HG02870 (cell line): ENCODE results near the gene SLC44A2.

Source experiments
- ATAC-seq: cut with Tn5 transposase; IDR thresholded peaks from one replicate; pipeline ENCODE4 v1.9.1; 2021; ENCODE audit warnings: mild to moderate bottlenecking, moderate library complexity; ENCODE audit not compliant: unreplicated experiment

SLC44A2 gene

DNA sequence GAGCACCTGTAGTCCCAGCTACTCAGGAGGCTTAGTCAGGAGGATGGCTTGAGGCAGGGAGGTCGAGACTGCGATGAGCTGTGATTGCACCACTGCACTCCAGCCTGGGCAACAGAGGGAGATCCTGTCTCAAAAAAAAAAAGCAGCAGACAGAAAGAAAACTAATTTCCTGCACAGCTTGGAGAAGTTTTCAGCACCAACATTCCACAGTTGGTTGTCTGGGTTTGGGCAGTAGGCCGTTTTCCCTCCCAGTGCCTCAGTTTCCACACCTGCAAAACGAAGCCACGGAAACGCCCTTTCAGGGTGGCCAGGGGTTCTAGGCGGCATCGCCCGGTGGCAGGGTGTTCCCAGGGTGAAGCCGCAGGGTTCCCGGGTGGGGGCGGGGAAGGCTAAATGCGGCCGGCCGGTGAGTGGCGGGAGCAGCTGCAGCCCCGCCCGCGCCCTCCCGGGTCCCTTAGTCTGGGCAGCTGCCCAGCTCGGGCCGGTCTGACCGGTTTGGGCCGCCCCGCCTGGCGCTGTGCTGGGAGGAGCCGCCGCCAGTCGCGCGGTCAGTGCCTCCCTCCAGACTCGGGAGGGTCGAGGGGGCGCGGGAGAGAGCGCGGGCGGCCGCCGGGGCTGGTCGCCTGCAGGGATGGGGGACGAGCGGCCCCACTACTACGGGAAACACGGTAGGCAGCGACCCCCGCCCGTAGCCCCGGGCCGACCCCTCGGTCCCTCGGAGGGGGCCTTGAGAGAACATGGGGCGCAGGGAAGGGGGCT, at the start of gene SLC44A2:
Gene SLC44A2, plus strand, starts transcription at position 551 of the 759 bp plus-strand sequence. Its CDS starts 81 bp downstream, at position 632.
- ATAC-seq = no peak

DNA sequence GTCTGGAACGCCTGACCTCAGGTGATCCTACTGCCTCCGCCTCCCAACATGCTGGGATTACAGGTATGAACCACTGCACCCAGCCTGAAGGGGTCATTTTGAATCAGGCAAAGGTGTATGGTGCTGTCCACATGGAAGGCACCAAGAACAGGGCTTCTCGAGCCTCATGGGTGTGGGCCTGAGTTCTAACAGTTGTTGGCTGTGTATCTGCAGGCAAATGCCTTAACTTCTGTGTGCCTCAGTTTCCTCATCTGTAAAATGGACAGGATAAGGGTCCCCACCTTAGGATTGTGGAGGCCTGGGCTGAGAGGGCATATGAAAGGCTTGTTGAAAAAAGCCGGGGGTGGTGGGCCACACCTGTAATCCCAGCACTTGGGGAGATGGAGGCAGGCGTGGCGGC, 47.4 kb upstream of the SLC44A2 start:
- no peak for ATAC-seq

DNA sequence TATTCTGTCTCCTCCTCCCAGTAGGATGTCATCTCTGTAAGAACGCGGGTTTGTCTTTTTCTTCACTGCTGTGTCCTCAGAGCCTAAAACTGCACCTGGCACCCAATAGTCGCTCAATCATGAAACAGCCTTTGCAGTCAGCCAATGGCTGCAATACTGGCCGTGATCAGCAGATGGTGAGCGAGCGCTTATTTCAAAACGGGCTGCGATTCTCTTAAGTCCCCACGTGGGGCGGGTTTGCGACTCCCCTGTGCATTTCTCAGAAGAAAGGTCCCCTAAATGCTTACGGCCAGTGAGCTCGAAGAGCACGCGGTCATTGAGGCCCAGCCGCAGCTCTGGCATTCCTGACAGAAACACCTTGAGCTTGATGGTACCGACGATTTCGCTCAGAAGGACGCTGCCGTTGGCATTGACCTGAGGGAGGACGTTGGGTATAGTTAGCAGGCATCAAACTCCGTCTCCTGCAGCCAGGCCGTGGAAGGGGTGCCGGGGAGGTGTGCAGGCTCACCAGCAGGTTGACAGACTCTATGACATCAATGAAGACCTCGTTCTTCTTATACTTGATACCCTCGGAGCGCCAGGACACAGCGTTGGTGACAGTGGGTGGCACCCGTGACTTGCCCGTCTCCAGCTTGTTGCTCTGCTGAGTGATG, 44.2 kb upstream of the SLC44A2 start:
- no peak for ATAC-seq

DNA sequence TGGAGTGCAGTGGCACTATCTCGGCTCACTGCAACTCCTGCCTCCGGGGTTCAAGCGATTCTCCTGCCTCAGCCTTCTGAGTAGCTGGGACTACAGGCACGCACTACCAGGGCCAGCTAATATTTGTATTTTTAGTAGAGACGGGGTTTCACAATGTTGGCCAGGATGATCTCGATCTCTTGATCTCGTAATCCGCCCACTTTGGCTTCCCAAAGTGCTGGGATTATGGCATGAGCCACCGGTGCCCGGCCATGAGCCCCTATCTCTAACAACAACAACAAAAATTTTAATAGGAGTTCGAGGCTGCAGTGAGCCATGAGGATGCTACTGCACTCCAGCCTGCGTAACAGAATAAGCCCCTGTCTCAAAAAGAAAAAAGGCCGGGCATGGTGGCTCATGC, 43.3 kb upstream of the SLC44A2 start:
- no peak for ATAC-seq

DNA sequence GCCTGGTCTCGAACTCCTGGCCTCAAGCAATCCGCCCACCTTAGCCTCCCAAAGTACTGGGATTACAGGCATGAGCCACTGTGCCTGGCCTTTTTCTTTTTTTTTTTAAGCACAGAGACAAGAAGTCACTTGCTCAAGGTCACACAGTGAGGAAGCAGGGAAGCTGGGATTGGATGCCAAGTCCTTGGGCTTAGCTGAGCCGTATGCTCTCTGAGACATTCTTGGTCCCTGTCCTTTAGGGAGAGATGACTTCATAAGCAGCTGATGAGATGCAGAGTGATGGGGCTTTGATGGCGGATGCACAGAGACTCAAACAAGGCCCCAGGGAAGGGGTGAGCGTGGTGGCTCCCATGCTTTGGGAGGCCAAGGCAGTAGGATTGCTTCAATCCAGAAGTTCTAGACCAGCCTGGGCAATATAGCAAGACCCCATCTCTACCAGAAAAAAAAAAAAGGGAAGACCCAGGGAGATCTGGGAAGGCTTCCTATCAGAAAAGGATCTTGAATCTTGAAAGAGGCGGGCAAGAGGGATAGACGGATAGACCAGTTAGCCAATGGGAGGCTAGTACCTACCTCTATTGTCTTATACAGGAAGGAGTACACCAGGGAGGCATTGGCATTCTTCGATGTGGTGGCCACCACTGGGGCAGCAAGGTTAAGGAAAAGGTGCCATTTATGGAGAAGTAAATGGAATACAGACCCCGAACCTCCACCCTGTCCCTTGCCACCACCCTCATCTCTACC, 42.1 kb upstream of the SLC44A2 start:
- ATAC-seq = no peak

DNA sequence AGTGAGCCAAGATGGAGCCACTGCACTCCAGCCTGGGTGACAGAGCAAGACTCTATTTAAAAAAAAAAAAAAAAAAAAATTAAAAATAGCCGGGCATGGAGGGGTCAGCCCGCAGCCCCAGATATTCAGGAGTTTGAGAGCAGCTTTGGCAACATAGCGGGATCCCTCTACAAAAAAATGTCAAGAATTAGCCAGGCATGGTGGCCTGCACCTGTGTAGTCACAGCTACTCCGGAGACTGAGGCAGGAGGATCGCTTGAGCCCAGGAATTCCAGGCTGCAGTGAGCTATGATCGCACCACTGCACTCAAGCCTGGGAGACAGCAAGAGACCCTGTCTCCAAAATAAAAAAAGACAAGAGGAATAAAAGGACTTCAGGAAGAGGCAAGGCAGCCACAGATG, 39.0 kb upstream of the SLC44A2 start:
- ATAC-seq = no peak

DNA sequence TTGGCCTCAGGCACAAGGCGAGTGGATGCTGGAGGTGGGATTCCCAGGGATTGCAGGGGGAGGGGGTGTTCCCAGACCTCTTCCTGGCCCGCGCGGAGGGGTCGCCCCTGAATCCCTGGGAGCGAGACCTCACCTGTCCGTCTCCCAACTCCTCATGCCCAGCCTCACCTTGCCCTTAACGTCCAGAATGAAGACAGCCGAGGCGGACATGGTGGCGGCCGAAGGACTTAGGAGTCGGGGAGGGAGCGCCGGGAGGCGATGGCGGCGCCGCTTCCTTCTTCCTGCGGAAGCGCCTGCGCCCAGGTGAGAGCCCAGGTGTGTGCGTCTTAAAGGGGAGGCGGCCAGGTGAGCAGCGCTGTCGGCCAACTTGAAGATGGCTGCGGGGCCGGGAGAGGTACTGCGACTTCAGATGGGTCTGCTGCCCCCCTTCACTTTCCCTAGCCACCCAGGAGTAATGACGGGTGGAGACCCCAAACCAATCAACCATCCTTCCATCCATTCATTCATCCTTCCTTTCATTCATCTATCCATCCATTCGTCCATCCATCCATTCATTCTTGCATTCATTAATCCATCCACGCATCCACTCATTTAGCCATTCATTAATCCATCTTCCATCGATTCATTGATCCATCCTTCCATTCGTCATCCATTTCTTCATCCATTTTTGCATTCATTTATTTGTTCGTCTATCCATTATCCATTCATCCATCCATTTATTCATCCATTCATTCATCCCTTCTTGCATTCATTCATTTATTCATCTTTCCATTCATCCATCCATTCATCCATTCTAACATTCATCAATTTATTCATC, 38.1 kb upstream of the SLC44A2 start, which contains the start of gene AP1M2:
Gene AP1M2, minus strand, starts transcription at position 291 of the 817 bp plus-strand sequence. Its CDS starts 81 bp downstream, at position 210.
- ATAC-seq = no peak

DNA sequence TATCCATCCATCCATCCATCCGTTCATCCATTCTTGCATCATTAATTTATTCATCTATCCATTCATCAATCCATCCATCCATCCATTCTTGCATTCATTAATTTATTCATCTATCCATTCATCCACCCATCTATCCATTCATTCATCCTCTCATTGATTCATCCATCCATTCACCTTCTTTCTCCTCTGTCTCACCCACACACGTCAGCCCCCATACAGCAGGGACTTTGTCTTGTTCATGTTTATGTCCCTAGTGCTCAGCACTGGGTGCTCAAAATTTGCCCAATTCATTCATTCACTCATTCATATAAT, 37.6 kb upstream of the SLC44A2 start:
- no peak for ATAC-seq

DNA sequence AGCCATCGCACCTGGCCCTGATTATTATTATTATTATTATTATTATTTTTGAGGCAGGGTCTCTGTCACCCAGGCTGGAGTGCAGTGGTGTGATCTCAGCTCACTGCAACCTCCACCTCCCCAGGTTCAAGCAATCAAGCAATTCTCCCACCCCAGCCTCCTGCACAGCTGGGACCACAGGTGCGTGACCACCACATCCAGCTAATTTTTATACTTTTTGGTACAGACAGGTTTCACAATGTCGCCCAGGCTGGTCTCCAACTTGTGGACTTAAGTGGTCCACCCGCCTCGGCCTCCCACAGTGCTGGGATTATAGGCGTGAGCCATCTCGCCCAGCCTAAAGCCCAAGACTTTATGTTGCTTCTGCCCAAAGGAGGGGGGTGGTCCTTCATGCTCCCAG, 32.2 kb upstream of the SLC44A2 start:
- no peak for ATAC-seq

DNA sequence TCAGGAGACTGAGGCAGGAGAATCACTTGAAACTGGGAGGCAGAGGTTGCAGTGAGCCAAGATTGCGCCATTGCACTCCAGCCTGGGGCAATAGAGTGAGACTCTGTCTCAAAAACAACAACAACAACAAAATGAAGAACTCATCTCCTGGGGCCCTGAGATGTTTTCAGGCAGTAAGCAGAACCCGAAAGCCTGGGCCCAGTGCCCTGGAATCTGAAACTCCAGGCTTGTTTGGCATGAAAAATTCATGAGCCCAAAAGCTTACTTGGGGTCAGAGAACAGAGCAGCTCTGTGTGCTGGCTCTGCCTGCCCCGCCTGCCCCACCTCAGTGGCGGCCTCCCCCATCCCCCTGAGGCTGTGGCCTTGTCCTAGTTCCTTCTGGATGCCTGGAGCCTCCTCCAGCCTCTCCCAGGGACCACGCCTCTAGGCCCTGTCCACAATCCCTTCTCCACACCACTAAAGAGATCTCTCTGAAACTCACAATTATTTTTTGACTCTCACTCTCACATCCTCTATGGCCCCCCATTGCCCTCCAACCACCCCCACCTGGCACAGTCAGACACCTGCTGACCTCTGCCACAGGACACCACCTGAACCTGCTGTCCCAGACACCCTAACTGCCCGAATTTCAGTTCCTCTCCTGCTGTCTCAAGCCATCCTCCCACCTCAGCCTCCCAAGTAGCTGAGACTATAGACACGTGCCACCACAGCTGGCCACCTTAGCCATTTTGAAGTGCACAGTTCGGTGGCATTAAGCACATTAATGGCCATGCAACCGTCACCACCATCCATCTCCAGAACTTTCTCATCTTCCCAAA, 31.3 kb upstream of the SLC44A2 start:
- no peak for ATAC-seq

DNA sequence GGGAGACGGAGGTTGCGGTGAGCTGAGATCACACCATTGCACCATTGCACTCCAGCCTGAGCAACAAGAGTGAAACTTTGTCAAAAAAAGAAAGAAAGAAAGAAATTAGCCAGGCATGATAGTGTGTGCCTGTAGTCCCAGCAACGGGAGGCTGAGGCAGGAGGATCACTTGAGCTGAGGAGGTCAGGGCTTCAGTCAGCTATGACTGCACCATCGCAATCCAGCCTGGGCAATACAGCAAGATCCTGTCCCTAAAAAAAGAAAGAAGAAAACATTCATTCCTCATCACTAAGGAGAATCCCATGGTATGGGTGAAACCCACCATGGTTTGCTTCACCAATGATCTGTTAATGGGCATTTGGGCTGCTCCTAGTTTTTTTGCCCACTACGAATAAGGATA, 25.2 kb upstream of the SLC44A2 start:
- ATAC-seq = no peak

DNA sequence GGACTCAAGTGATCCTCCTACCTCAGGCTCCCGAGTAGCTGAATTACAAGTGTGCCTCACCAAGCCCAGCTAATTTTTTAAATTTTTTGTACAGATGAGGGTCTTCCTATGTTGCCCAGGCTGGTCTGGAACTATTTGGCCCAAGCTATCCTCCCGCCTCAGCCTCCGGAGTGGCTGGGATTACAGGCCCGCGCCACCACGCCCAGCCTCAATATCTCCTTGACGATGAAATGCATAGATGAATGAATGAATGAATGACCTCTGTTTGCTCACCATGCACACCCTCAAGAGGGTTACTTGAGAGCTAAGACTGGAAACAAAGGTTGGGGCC, 23.4 kb upstream of the SLC44A2 start:
- ATAC-seq = no peak

DNA sequence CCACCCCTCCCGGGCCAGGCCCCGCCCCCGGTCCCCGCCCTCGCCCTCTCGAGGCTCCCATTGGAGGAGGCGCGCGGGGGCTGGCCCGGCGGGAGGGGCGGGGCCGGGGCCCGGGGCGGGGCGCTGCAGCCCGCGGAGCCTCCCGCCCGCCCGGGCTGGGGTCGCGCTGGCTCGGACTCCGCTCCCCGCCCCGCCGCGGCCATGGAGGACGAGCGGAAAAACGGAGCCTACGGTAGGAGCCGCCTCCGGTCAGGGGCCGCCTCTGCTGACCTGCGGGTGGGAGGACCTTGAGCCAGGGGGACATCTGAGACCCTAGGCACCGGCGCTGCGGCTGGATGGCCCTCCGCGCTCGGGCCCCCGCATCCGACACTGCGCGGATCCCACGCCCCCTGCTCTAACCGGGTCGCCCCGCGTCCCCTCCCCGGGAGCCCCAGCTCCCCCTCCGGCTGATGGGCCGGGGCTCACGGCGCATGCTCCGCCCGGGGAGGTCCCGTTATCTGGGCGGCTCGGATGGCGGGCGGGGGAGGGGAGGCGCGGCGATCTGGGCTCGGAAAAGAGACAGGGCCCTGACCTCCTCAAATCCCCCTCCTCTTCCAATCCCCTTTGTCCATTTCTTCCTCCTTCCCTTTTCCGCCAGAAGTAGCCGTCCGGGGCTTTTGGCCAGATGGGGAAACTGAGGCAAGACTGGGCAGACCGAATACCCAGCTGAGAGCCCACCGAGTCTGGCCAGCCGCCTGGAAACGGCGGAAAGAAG, 22.8 kb upstream of the SLC44A2 start:
- peak; percentile 63 for ATAC-seq

DNA sequence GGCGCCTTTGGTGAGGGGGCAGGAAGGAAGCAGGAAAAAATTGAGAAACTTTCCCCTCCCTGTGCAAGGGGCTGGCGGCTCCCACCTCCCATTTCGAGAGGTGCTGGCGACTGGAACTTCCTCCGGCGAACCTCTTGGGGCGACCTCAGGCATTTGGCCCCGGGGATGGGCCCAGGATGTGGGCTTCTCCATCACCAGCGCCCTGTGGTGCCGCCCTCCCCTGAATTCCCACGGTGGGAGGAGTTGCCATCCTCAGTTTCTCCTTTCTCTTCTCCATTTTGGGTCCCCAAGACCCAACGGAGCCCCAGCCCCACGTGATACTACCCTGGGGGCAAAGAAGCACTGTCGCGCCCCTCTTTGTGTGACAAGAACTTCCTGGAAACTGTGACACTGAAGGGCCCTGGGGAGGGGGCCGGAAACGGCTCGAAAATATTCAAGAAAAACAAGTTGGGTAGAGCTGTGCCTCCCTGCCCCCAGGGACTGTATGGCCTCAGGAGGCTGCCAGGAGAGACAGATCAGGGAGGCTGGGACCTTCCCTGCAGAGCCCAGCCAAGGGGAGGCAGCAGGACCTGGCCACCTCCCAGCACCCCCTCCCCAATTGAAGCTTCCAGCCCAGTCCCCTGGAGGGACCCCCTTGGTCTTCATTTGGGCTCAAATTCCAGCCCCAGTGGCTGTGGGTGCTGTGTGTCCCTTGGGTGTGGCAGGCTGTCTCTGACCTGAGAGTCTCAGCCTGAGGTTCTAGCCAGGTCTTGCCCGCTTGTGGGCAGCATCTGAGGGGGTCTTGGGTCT, 22.1 kb upstream of the SLC44A2 start:
- ATAC-seq = no peak

DNA sequence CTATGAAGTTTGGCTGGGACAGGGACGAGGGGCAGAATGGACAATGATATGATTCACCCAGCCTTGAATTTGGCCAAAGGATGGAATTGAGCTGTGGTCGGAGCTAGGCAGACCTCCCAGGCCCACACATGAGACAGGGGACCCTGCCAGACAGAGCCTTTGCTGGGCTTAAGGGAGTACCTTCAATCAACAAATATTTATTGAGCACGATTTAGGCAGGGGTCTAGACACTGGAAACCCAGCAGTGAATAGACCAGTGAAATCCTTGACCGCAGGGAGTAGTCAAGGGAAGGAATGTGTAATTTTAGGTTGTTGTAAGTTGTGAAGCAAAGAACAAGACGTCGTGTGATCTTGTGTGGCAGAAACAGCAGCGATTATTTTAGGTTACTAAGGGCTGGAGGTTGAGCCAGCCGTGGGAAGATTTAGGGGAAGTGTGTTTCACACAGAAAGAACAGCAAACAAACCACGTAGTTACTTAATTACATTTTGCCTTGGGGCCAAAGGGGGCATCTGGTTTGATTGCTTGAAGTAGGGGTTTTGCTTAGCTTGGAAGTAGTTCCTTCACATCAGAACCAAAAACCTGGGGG, 21.4 kb upstream of the SLC44A2 start:
- ATAC-seq = no peak

DNA sequence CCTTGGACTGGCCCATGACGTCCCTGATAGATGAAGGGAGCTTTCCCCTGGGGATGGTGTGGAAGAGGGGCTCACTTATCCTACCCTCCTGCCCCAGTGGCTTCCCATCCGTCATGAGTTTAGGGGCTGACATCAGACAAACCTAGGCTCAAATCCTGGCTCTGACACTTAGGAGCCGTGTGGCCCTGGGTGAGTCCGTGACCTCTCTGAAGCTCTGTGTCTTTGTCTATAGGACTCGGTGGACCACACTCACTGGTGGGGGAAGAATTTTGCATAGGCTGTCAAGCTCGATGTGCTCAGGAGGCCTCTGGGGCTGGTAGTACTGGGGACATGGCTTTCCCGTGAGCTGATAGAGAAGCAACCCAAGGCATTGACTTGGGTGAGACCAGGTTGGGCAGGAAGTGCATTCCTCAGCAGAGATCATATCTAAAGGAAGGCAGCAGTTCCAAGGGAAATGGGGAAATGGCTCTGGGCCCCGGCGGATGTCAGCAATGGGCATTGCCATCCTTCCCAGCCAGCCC, 20.8 kb upstream of the SLC44A2 start:
- no peak for ATAC-seq

DNA sequence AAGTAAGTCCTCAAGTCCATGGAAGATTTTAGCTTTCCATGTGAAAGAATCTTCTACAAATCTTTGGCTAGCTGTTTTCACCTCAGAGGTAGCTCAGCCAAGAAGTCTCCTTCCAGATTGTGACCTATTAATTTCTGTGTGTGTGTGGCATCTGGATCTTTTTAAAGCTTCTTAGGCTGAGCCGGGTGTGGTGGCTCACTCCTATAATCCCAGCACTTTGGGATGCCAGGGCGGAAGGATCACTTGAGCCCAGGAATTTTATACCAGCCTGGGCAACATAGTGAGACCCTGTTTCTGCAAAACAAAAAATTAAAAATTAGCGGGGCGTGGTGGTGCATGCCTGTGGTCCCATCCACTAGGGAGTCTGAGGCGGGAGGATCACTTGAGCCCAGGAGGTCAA, 13.4 kb upstream of the SLC44A2 start:
- ATAC-seq = no peak

DNA sequence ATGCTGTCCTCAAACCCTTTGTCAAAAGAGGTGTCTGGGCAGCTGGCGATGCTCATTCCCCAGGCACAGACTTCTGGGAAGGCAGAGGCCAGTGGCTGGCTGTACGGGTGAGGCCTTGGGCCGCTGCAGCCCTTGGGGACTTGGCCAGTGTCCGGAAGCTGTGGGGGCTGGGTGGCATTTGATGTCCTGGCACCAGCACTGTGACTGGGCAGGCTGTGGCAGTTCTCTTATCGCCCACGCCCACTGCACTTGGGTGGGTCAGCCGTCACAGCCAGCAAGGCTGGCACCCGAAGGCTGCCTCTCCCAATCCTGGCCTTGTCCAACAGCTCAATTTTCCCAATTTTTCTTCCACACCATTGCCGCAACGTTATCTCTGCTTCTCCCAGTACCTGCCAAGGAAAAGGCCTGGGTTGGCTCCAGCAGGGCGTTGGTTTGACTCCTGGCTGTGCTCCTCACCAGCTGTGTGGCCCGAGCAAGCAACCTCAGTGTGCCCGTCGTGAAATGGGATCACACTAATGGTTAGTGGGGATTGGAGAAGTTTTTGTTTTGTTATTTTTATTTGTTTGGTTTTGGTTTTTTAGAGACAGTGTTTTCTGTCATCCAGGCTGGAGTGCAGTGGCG, 12.7 kb upstream of the SLC44A2 start:
- no peak for ATAC-seq
